GM19023 (cell line): Measurements from ENCODE around the gene CYTH2.
"Not testable (repeated sequence)": the region's sequence is repeated elsewhere in the genome, so short reads cannot be mapped to it uniquely, and the experiment has no call there.

ENCODE experiments used
- ATAC-seq: cut with Tn5 transposase; IDR thresholded peaks from one replicate; pipeline ENCODE4 v1.9.1; 2021; ENCODE audit warnings: mild to moderate bottlenecking, moderate library complexity; ENCODE audit not compliant: unreplicated experiment

Gene CYTH2

DNA sequence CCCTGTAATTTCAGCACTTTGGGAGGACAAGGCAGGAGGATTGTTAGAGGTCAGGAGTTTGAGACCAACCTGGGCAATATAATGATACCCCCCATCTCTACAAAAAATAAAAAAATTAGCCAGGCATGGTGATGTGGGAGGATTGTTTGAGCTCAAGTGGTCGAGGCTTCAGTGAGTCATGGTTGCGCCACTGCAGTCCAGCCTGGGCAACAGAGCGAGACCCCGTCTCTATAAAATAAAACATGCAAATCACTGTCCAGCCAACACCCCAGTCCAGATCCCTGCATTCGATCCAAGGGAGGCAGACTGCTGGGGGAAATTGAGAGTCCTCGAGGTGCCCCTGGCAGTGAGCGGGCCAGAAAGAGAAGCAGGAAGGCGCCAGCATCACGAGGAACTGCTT, 7.0 kb downstream of the CYTH2 start:
- no peak for ATAC-seq

DNA sequence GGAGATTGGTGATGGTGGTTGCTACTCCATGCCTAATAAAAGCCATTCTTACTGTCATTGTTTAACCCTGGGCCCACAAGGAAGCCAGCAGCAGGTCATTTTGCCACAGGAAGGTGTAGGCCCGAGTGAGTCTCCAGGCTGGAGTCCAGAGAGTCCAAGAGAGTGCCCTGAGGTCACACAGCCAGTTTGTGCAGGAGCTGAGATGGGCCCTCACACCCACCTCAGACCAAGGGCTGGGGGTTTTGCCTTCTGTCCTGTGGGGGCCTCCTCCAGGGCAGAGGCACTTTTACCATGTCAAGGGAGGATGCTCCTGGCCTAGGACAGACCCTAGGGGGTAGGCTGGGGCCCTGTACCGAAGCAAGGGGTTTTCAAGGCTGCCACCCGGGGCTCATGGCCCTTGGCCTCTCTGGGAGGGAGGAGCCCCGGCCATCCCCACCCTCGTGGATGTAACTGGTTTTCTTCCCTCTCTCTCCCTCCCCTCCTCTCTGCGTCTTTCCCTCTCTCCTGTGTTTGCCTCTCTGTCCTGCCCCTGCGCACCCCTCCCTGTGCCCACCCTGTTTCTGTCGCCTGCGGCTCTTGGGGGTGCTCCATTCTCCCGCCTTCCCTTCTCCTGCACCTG, 8.0 kb downstream of the CYTH2 start:
- no peak for ATAC-seq

DNA sequence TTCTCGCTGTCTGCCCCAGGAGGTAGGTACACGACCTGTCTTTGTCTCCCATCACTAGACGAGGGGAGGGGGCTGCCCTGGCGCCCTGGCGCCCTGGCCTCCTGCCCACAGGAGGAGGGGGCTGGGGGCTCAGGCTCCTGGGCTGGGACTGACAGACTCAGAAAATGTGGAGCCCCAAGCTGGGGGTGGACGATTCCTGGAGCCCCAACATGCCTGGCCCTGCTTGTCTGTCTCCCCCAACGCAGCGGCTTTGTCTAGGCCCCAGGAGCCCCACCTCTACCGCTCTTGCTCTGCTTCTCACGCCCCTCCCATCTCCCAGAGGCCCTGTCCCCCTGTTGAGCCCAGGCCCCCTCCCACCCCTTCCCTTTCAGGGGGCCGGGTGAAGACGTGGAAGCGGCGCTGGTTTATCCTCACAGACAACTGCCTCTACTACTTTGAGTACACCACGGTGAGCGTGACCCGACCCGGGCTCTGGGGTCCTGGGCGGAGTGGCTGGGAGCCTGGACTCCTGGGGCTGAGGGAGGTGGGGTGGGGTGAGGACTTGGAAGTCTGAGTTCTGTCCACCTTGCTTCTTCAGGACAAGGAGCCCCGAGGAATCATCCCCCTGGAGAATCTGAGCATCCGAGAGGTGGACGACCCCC, 8.6 kb downstream of the CYTH2 start:
- ATAC-seq: no peak

DNA sequence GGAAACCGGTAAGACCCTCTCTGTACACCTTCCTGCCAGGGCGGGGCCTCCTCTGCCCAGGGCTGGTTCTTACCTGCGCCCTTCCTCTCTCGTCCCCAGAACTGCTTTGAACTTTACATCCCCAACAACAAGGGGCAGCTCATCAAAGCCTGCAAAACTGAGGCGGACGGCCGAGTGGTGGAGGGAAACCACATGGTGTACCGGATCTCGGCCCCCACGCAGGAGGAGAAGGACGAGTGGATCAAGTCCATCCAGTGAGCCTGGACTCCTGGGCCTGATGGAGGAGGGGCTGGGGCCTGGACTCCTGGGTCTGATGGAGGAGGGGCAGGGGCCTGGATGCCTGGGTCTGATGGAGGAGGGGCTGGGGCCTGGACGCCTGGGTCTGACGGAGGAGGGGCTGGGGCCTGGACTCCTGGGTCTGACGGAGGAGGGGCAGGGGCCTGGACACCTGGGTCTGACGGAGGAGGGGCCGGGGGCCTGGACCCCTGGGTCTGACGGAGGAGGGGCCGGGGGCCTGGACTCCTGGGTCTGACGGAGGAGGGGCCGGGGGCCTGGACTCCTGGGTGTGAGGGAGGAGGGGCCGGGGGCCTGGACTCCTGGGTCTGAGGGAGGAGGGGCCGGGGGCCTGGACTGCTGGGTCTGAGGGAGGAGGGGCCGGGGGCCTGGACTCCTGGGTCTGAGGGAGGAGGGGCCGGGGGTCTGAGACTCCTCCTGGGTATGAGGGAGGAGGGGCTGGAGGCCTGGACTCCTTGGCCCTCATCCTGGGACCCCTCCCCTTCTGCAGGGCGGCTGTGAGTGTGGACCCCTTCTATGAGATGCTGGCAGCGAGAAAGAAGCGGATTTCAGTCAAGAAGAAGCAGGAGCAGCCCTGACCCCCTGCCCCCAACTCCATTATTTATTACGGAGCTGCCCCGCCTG, 9.4 kb downstream of the CYTH2 start:
- ATAC-seq: no peak

DNA sequence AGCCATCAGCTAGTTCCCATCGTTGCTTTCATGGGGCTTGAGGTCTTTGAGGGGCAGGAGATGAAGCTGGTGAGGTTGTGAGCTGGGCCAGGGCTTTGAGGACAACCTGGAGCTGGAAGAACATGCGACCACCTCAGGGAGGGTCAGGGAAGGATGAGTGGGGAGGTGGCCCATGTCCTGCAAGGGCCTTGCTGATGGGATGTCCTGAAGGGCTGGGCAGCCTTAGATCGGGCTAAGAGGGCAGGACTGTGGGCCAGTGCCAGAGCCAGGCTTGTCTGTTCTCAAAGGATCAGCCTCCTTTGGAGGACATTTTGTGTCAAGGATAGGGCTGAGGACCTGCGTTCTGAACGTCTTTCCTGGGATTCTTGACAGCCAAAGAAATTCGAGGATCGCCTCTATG, 10.5 kb downstream of the CYTH2 start:
- ATAC-seq: no peak

DNA sequence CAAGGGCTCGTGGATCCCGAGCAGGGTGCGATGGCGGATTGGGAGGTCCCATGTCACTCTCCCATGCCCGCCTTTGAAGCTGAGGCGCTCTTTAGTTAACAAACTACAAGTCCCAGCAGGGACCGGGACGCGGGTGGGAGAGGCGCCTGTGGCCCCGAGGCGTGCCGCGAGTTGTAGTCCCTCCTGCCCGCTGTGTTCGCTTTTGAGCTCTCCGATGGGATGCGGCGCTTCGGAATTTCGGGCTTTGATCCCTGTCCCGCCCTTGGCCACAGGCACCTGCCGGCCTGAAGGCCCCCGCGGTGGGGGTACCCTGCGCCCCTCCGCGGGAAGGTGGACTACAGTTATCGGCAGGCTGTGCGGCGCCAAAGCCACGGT, 11.0 kb downstream of the CYTH2 start:
- ATAC-seq: no peak

DNA sequence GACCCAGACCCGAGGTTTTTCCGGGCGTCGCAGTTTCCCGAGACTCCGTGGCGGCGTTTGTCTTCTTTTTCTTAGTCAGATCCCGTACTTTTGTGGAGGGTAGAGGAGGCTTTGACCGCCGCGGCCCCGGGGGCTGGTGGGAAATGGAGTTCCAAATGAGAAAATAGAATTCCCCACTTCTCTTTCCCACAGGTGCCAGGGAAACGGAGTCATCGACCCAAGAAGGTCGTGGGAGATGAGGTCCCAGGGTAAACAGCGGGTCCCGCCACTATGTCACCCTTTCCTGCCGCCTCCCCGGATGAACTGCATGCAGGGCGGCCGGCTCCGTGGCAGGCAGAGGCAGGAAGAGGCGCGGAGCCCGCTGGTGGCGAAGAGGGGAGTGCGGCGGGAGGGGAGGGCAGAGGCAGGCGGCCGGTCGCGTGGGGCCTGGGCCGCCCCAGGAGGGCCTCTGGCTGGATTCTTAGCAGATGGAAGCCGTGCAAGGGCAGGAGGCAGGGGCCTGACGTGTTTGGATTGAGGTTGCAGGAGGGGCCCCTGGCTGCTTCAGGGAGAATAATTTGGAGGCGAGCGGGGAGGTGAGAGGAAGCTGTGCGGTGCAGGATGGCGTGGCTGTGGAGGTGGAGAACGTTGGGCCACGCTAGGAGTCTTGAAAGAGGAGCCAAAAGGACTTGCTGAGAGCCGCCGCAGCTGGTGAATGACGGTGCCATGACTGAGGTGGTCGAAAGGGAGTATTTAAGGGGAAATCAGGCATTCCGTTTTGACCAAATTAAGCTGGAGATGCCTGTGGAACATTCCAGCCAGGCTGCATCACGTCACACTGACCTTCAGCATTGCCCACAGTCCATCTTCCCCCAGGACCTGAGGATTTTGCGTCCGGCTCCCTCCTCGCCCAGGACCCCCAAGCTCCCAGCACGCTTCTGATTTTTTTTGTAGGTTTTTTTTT, 11.7 kb downstream of the CYTH2 start:
- no peak for ATAC-seq

DNA sequence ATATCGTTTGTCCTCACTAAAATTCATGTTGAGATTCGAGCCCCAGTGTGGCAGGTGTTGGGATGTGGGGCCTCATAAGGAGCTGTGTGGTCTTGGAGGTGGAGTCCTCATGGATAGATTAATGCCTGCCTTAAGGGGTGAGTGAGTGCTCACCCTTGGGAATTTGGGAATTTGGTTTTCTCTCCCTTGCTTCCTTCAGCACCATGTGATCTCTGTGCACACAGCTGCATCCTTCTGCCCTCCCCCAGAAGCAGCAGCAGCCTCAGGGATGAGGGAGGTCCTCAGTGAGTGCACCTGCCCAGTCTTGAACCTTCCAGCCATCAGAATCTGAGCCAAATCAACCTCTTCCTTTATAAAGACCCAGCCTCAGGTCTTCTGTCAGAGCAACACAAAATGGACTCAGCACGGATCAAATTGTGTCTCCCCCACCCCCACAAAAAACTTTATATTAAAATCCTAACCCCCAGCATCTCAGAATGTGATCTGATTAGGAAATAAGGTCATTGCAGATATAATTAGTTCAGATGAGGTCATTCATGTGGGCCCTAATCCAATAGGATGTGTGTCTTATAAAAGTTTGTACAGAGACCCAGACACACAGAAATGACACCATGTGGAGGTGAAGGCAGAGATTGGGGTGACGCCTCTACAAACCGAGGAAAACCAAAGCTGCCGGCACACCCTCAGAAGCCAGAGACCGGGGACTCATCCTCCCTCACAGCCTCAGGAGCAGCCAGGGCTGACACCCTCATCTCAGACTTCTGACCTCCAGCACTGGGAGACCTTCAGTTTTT, 12.9 kb downstream of the CYTH2 start:
- no peak for ATAC-seq

DNA sequence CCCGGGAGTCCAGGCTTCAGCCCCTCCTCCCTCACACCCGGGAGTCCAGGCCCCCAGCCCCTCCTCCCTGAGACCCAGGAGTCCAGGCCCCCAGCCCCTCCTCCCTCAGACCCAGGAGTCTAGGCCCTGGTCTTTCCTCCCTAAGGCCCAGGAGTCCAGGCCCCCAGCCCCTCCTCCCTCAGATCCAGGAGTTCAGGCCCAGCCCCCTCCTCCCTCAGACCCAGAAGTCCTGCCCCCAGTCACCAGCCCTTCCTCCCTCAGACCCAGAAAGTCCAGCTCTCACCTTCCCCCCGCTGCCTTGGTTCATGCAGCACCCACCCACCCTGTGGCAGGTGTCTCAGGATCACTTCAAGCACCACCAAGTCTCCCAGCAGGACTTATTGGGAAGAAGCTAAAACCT, 14.1 kb downstream of the CYTH2 start:
- no peak for ATAC-seq

DNA sequence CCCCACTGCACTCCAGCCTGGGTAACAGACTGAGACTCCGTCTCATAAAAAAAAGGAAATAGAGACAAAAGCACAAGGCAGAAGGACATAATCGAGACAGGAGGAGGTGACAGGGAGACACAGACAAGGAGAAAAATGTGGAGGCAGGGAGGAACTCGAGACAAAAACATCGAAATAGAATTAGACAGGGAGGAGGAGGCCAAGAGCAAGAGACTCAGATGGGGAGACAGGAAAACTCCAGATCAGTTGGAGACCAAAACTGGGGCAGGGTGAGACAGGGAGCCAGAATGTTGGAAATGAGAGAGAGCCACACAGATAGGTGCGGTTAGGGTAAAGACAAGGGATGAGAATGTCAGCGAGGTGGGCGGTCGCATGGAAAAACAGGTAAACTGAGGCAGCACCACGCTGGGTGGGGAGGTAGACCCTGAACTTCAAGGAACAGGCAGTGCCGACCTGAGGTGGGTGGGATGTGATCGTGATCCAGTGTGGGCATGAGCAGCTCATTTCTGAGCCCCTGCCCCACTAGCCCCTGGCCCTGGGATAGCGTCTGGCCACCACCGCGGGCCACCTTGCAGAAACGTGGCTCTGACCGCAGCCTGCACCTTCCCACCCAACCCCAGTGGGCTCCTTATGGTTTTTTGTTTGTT, 15.2 kb downstream of the CYTH2 start:
- ATAC-seq: no peak

DNA sequence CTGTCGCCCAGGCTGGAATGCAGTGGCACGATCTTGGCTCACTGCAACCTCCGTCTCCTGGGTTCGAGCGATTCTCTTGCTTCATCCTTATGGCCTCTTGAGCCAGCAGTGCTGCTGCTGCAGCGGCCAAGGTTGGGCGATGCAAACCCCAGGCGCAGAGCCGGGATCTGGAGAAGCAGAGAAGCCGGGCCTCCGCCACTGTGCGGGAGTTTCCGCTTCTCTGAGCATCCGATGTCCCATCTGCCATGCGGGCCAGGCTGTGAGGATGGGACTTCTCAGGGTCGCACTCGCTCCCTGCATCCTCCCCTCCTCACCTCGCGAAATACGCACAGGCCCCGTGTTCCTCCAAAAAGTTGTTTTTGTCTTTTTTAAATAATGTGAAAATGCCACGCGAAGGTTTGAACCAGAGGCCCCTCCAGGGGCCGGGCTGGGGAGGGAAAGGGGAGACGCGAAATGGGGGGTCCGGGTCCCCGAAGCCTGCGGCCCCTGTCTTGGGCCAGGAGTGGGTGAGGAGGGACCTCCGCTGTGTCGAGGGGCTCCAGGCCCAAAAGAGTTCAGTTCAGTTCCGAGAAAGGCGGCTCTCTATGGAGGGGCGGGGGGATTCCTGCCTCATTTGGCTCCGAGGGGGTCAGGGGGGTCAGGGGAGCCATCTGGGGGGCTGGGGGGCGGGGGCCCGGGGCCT, 15.9 kb downstream of the CYTH2 start:
- no peak for ATAC-seq

DNA sequence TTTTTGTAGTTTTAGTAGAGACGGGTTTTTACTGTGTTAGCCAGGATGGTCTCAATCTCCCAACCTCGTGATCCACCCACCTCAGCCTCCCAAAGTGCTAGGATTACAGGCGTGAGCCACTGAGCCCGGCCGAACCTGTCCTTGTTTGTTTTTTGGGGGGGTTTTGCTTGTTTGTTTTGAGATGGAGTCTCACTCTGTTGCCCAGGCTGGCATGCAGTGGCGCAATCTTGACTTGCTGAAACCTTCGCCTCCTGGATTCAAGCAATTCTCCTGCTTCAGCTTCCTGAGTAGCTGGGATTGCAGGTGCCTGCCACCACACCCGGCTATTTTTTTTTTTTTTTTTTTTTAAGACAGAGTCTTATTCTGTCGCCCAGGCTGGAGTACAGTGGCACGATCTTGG, 17.5 kb downstream of the CYTH2 start:
- ATAC-seq: not testable (repeated sequence)

DNA sequence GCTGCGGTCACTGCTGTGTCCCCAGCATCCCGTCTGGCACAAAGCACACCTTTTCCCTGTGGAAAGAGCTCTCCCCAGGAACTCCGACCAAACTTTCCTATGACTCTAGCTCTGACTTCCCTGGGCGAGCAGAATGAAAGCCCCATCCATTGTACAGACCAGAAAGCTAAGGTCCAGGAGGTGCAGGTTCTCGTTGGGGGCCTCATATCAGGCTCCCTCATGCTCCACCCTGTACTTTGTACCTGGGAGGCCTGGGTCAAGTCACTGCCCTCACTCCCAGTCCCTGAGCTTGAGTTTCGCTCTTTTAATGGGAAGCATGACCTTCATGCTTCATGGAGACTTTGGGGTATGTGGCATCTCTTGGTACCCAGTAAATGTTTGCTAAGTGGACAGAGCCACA, 18.4 kb downstream of the CYTH2 start:
- no peak for ATAC-seq

DNA sequence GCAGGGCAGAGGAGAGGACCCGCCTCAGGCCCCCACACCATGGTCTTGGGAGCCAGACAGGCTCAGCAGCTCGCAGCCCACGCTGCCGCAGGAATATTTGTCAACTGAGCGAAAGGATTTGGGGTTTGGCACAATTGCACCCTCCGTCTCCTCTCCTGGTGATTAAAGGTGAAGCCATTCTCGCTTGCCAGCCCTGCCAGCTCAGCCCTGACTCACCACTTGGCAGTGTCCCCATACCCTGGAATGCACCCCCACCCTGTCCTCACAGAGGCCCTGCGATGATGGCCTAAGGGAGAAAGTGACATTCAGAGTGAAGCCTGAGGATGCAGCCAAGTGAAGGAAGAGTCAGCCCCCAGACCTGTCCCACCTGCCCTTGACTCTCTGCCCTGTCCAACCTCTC, 18.8 kb downstream of the CYTH2 start:
- no peak for ATAC-seq

DNA sequence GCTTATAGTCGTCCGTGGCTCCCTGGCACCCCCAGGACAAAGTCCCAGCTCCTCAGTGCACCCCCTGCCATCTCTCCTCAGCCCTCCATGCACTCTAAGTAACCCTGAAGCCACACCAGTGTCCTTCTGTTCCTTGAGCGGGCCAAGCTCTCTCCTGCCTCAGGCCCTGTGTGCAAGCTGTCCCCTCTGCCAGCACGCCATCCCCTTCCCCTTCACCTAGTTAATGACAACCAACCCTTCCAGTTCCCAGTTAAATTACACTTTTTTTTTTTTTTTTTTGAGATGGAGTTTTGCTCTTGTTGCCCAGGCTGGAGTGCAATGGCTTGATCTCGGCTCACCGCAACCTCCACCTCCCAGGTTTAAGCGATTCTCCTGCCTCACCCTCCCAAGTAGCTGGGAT, 19.3 kb downstream of the CYTH2 start:
- not testable (repeated sequence) for ATAC-seq

DNA sequence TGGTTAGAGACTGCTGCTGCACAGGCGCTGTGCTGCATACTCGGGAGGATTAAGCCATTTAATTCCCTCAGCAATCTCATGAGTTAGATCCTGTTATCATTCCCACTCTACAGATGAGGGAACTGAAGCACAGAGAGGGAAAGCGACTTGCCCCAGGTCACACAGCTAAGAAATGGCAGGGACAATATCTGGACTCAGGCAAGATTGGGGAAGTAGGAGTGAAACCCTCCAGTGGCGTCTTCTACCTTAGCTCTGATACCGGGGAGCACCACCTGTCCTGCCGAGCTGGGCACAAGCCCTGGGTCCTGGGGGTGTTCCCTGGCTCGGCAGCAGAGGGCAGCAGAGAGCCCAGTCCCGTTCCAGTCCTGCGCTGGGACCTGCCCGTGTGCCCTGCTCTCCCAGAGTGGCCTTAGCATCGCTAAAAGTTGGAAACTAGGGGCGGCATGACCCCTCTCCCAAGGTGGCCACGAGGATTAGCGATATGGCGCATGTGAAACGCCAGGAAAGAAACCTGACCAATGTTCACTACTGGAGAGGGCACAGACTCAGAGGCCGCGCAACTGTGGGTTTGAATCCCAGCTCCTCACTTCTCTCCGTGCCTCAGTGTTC, 20.5 kb downstream of the CYTH2 start:
- no peak for ATAC-seq

DNA sequence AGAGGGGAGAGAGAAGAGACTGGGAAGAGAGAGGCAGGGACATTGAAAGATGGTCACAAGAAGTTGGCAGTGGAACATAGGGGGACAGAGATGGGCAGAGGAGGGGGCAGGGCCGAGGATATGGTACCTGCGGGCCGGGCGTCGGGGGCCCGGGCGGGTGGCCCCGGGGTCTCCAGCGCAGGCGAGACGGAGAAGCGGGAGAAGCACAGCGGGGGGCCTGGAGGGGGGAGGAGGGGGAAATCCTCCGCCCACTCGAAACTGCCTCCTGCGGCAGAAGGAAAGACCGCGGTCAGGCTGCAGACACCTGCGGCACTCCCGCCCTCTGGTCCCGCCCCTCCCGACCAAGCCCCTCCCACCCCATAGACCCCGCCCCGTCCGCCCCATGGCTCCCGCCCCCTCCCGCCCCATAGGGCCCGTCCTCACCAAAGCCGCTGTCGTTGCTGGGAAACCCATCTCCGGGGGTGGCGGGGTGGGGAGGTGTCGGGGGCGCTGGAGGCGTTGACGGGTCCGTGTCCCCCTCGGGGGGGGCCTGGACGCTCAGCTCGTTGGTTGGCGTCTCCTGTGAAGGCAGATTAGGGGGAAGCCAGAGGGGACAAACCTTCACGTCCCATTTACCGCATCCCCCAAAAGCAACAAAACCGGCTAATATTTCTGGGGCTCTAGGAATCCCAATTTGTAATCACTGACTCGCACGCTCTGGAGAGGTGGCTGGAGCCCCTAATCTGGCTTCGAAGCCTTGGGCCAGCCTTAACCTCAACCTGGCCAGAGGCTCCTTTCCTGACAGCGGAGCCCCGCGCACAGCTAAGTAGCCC, 22.0 kb downstream of the CYTH2 start:
- ATAC-seq: no peak

DNA sequence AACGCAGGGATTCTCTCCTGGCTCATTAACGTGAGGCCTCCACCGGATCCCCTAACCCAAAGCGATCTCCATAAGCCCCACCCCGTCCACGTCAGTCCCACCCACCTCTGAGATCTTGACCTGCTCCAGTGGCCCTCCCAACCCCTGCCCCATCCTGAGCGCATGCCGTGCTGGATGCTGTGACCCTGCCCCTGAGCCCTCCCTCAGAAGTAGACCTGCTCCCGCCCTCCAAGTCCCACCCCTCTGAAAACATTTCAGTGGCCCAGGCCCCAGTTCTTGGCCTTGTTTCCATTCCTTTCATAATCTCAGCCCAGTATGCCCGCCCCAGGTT, 22.6 kb downstream of the CYTH2 start:
- no peak for ATAC-seq
